HG03097 (cell line): ENCODE data around the gene ANTXRL.
A peak's percentile ranks its signal among the peaks of the same experiment; 100 is the strongest.
"Not testable (repeated sequence)": the region's sequence is repeated elsewhere in the genome, so short reads cannot be mapped to it uniquely, and the experiment has no call there.

Experiments
- ATAC-seq: cut with Tn5 transposase; IDR thresholded peaks from one replicate; pipeline ENCODE4 v1.9.1; 2021; ENCODE audit not compliant: unreplicated experiment, low FRiP score

The ANTXRL gene

DNA sequence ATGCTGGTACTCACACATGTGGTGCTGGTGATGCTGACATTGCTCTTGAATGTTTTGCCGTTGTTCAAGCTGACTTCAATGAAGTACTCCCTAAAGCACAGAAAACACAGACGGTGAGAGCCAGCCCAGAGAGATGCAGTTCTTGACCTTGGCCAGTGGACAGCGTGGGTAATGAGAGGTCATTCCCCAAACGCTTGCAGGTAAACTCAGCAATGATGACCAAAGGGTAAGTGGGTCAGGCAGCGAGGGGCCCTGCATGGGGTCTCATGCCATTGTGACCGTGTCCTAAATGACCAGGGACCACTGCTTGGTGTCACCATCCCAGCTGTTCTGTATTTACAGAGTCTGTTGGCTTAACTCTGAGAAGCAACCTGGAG, 32.8 kb upstream of the ANTXRL start:
- ATAC-seq, result no peak

- no peak for ATAC-seq
Measured at GRCh38 chr10:46254467-46254866, 32.3 kb upstream of the ANTXRL start.

GRCh38 chr10:46255210-46255609, 31.6 kb upstream of the ANTXRL start:
- ATAC-seq, result not testable (repeated sequence)

DNA sequence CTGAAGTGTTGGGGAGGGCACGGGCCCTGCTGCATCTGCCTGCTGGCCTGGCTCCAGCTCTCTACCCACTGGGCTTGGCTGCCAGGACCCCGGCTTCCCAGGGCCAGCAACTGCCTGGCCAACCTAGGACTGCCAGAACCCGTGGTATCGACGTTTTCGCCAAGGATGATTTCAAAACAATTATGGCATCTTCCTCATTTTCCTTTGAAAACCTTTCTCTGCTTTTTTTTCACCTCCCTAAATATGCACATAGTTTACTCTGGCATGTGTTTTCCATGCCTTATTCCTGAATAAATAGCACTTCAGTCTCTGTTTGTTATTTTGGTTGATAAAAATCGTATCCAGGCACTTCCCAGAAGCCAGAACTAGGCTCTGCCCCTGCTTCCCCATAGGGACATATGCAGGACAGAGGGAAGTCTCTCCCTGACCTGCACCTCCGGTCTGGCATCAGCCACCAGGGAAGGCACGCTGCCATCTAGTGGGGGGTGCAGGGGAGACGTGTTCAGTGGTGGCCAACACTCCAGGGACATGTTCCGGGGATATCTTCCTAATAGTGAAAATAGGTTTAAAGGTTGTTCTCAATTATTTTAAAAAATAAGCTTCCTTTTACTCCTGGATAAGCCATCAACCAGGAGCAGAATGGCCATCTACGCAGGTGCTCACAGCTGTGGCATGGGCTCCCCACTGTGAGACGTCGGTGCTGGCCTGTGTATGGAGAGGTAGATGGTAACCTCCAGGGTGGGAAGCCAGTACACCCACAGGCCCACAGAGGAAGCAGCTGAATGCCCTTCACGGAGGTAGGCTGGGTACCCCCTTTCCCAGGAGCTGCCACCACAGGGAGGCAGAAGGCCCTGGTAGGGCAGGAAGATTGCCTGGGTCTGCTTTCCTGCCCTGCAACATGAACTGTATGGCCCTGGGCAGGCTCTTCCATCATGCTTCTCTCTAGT, 30.7 kb upstream of the ANTXRL start:
- no peak for ATAC-seq

DNA sequence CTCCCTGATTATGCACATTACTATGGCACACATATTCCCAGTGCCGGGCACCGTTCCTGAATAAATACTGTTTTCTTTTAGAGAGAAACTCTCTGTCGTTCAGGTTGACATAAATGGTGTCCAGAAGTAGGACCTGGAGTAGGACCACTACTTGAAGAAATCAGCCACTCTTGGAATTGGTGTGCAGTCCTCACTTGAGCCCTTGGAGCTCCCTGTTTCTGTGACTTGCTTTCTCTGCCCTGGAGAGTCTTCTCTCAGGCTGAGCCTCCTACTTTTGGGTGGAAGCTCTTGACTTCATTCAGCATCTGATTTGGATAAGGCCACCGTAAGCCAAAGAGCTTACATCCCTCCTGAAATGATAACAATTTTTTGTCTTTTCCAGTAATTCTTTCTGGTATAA, 29.7 kb upstream of the ANTXRL start:
- ATAC-seq, result no peak

GRCh38 chr10:46262906-46263560, 23.8 kb upstream of the ANTXRL start:
- not testable (repeated sequence) for ATAC-seq

- no peak for ATAC-seq
Measured at GRCh38 chr10:46263831-46264268, 22.9 kb upstream of the ANTXRL start.

GRCh38 chr10:46264336-46264735, 22.5 kb upstream of the ANTXRL start:
- ATAC-seq, result no peak

DNA sequence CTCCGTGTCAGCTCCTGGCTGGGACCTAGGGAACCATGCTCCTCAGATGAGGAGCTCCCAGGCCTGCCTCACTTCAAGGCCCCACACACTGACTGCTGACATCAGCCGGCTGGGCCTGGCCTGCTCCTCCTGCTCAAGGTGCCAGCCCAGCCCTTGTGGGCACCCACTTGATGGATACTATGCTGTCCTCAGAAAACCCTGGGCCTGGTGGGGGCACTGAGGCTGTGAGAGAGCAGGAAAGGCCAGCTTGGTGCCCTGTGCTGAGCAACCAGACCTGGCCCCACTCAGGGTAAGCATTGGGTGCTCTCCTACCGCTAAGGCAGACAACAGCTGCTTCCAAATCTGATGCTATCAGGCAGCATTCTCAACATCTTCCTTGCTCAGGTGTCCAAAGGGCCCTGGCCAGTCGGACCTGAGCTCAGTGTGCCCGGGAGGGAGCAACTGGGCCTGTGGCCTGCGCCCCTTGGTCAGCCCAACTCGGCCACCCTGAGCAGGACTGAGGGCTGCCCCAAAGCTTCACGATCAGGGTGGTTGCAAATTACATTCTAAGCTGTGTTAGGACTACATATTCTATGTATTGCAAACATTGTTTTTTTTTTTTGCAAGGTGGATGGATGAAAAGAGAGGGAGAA, 21.9 kb upstream of the ANTXRL start:
- no peak for ATAC-seq

DNA sequence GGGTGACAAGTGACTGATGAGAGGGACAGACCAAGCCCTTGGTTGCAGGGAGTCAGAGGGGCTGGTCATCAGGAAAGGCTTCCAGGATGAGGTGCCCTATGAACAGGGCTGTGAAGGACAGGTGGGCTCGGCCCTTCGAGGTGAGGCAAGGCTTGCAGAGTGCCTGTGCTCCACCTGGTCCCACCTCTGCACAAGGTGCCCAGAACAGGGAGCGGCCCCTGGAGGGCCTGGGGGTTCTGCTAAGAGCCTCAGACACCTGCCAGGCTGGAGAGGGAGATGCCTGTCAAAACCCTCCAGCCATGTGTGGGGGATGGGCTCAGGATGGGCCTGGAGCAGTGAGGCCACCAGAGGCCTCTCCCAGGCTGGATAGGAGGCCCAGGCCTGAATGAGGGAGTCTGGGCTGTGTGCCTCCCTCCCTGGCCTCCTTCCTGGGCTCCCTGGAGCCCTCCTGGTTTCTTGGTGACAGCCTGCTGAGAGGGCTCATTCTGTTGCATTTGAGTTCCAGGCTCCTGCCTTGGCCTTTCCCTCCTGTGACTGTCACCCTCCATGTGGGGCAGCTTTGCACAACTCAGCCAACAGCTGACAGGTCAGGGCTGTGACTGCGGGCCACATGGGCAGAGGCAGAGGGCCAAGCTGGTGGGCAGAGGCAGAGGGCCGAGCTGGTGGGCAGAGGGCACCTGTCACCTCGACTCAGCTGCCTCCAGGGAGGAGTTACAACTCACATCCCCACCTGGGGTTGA, 21.1 kb upstream of the ANTXRL start:
- ATAC-seq, result not testable (repeated sequence)

- ATAC-seq, result no peak
Measured at GRCh38 chr10:46266306-46266985, 20.4 kb upstream of the ANTXRL start.

- no peak for ATAC-seq
Measured at GRCh38 chr10:46267132-46267985, 19.4 kb upstream of the ANTXRL start.

DNA sequence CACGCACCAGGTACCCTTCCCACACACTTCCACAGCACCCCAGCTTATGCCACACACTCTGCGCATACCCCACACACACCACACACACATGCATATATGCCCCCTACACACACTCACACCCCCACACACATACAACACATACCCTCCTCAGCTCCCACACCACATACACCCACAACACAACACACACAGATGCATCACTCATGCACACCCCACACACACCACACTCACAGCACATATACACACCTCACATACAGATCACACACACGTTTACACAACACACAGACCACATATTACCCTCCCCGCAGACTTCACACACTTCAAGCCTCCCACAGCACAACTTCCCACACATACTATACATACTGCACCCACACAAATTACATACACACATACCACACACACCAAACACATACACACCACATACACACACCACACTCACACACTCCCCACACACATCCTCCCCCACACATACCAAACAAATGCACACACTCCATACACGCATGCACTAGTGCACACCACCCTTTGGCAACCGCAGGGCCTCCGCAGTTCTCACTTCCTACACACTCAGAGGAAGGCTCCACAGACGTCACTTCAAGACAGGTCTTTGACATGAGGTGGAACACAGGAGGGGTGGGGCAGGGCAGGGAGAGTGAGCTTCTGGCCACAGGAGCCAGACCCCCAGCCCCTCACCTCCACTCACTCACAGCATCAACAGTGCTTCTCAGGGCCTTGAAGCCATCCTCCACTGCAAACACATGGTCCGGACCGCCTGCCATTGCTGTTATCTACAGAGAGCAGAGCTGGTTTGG, 18.5 kb upstream of the ANTXRL start:
- peak; percentile 61 for ATAC-seq

DNA sequence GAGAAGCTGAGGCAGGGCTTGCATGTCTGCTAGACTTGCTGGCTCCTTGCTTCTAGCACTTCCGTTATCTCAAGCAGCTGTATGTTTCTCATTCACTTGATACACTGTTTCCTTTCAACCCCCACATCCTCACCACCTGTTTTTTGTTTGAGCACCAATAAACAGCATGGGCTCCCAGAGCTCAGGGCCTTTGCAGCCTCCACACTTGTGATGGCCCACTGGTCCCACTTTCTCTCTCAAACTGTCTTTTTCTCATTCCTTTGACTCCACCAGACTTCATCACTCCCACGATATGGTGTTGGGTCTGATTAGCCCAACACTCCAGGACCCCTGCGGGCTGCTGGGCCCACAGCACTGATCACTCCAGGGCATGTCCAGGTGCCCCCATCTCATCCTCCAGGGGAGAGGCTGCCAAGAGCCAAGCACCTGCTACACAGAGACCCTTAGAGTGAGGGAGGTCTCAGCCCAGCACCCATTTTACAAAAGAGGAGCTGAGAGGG, 17.2 kb upstream of the ANTXRL start:
- ATAC-seq, result not testable (repeated sequence)

- ATAC-seq, result no peak
Measured at GRCh38 chr10:46270086-46270811, 16.5 kb upstream of the ANTXRL start.

DNA sequence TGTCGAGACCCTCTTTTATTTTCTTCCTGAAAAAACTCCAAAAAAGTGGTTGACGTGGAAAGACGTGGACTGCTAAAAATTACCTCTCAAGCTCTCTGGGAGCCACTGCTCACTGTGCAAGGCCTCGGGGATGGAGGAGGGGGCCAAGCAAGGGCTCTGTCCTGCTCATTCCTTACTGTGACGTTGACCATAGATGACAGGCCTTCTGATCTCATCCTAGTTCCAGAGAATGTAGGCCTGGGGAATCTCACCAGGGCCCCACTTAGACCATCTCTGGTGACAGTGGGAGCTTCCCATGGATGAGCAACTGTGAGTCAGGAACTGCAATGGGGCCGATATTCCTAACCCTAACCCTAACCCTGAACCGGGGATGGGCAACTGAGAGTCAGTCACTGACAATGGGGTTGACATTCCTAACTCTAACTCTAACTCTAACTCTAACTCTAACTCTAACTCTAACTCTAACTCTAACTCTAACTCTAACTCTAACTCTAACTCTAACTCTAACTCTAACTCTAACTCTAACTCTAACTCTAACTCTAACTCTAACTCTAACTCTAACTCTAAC, 15.8 kb upstream of the ANTXRL start:
- not testable (repeated sequence) for ATAC-seq

DNA sequence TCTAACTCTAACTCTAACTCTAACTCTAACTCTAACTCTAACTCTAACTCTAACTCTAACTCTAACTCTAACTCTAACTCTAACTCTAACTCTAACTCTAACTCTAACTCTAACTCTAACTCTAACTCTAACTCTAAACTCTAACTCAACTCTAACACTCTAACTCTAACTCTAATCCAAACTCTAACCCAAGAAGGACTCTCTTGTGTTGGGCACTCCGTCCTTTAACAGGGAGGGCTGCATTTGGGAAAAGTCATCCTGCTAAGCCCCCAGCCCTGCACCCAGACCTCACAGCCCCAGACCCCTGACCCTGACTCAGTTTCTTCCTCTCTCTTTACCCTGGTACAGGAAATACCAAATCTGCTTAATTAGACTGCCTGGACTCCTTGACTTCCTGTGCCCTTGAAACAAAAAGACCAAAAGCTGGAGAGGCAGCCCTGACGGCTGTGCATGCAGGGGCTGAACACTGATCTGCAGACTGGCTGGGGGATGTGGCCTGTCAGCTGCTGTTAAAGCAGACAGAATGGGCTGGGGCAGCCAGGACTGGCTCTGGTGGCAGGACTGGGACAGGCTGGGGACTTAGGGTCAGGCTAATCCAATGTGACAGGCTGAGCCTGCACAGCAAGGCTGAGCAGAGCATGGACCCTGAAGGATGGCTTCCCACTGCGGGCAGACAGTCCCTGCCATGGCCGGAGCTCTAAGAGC, 14.8 kb upstream of the ANTXRL start:
- not testable (repeated sequence) for ATAC-seq
